ENCODE data around the gene TECPR2. TPM values are rescaled to one million over a fixed set of nuclear protein-coding genes. Genes with fewer than 3 reads are reported as not detected.
A peak's percentile ranks its signal among the peaks of the same experiment; 100 is the strongest.

TECPR2 gene
- total and polyA plus RNA-seq, 2 of the 13 experiments (the other 11 are each of a cell fraction or from before 2014, with no cell fraction given), result 3.5 to 5.7 TPM

GRCh38 chr14:102541771-102542170, 179.0 kb downstream of the TECPR2 start (continued):
- TF ChIP-seq, protein P1, sequence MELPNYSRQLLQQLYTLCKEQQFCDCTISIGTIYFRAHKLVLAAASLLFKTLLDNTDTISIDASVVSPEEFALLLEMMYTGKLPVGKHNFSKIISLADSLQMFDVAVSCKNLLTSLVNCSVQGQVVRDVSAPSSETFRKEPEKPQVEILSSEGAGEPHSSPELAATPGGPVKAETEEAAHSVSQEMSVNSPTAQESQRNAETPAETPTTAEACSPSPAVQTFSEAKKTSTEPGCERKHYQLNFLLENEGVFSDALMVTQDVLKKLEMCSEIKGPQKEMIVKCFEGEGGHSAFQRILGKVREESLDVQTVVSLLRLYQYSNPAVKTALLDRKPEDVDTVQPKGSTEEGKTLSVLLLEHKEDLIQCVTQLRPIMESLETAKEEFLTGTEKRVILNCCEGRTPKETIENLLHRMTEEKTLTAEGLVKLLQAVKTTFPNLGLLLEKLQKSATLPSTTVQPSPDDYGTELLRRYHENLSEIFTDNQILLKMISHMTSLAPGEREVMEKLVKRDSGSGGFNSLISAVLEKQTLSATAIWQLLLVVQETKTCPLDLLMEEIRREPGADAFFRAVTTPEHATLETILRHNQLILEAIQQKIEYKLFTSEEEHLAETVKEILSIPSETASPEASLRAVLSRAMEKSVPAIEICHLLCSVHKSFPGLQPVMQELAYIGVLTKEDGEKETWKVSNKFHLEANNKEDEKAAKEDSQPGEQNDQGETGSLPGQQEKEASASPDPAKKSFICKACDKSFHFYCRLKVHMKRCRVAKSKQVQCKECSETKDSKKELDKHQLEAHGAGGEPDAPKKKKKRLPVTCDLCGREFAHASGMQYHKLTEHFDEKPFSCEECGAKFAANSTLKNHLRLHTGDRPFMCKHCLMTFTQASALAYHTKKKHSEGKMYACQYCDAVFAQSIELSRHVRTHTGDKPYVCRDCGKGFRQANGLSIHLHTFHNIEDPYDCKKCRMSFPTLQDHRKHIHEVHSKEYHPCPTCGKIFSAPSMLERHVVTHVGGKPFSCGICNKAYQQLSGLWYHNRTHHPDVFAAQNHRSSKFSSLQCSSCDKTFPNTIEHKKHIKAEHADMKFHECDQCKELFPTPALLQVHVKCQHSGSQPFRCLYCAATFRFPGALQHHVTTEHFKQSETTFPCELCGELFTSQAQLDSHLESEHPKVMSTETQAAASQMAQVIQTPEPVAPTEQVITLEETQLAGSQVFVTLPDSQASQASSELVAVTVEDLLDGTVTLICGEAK (IDR thresholded peaks at IDR 0.05), result no peak
- TF ChIP-seq, protein P1 (CRISPR knock-in tag; IDR thresholded peaks at IDR 0.05), result no peak
- no peak for TF ChIP-seq RFX3 (CRISPR knock-in tag; IDR thresholded peaks at IDR 0.05)
- TF ChIP-seq ZNF20 (CRISPR knock-in tag; IDR thresholded peaks at IDR 0.05), result no peak
- no peak for TF ChIP-seq ZNF501 (CRISPR knock-in tag; IDR thresholded peaks at IDR 0.05)
- peak; percentile 69 for TF ChIP-seq PATZ1 (CRISPR knock-in tag; IDR thresholded peaks at IDR 0.05)
- TF ChIP-seq TFDP2 (CRISPR knock-in tag; IDR thresholded peaks at IDR 0.05), result no peak
- no peak for TF ChIP-seq ZNF543 (CRISPR knock-in tag; IDR thresholded peaks at IDR 0.05)
- TF ChIP-seq ZNF713 (CRISPR knock-in tag; IDR thresholded peaks at IDR 0.05), result no peak
- TF ChIP-seq LCORL (IDR thresholded peaks at IDR 0.05), result no peak
- peak; percentile 49; the same call in 1 of the 2 replicates for TF ChIP-seq LCORL (CRISPR knock-in tag; IDR thresholded peaks at IDR 0.05)
- no peak for TF ChIP-seq ETV5 (CRISPR knock-in tag; IDR thresholded peaks at IDR 0.05; ENCODE audit: borderline replicate concordance)
- no peak for TF ChIP-seq ZSCAN25 (CRISPR knock-in tag; IDR thresholded peaks at IDR 0.05)
